CD4-positive, alpha-beta T cell (primary cell): ENCODE results near the gene MPPED1. TPM values are rescaled to one million over a fixed set of nuclear protein-coding genes. Genes with fewer than 3 reads are reported as not detected.

Experiments
- ATAC-seq: fragments of 200-7000 bp; cut with Tn5 transposase; one replicate; pipeline ENCODE4 v1.10.0; 2022; ENCODE audit warnings: mild to moderate bottlenecking; ENCODE audit not compliant: poor library complexity
- CTCF ChIA-PET: fragments of 350-600 bp; sonication (Branson Sonifier 250); formaldehyde crosslinking; loops from one replicate; lab custom pipeline; 2021; ENCODE audit warnings: antibody characterized with exemption, inconsistent platforms; lab: Charles Lee
- POLR2A ChIA-PET: fragments of 350-600 bp; sonication (Branson Sonifier 250); formaldehyde crosslinking; loops from one replicate; lab custom pipeline; 2021; ENCODE audit warnings: antibody characterized with exemption, inconsistent platforms; lab: Charles Lee
- DNase-seq, 14 experiments: peaks; one replicate each; pipeline ENCODE4 v3.0.0-alpha.2; 2013 to 2020; ENCODE audit warnings: mixed read lengths in 2 of 14
- H3K27ac ChIP-seq, 2 donors: one replicate each; pipeline versions ENCODE4 v1.5.1 to v1.7.0; 2013; ENCODE audit warnings: low read length in 2 of 2, low read depth in 1 of 2, mild to moderate bottlenecking in 1 of 2
- H3K27me3 ChIP-seq, 2 experiments: 1 replicate in 1 of 2; 2 replicates in 1 of 2; pipeline versions ENCODE4 v1.6.1 to v1.7.0; 2013; ENCODE audit warnings: low read length in 2 of 2, control low read depth in 1 of 2, mild to moderate bottlenecking in 1 of 2, moderate library complexity in 1 of 2; ENCODE audit not compliant: insufficient read depth in 2 of 2, control insufficient read depth in 1 of 2
- H3K36me3 ChIP-seq: one replicate; pipeline ENCODE4 v1.6.1; 2013; ENCODE audit warnings: low read length, control low read depth; ENCODE audit not compliant: insufficient read depth
- H3K4me1 ChIP-seq: one replicate; pipeline ENCODE4 v1.6.1; 2013; ENCODE audit warnings: low read length, control low read depth; ENCODE audit not compliant: insufficient read depth
- H3K4me3 ChIP-seq: one replicate; pipeline ENCODE4 v1.5.1; 2013; ENCODE audit warnings: mild to moderate bottlenecking, low read length, moderate library complexity
- H3K9me3 ChIP-seq, 2 experiments: 1 replicate in 1 of 2; 2 replicates in 1 of 2; pipeline versions ENCODE4 v1.6.1 to v1.7.0; 2013; ENCODE audit warnings: low read length in 2 of 2, mild to moderate bottlenecking in 2 of 2, control low read depth in 1 of 2, moderate library complexity in 1 of 2; ENCODE audit not compliant: control insufficient read depth in 1 of 2, insufficient read depth in 1 of 2
- H3K27ac Mint-ChIP-seq: one replicate; pipeline ENCODE4 v1.8.0; 2020; ENCODE audit warnings: mixed read lengths
- H3K27me3 Mint-ChIP-seq: one replicate; pipeline ENCODE4 v1.8.0; 2021; ENCODE audit warnings: mixed read lengths
- H3K36me3 Mint-ChIP-seq: one replicate; pipeline ENCODE4 v1.8.0; 2021; ENCODE audit warnings: low read depth, mixed read lengths
- H3K4me1 Mint-ChIP-seq: one replicate; pipeline ENCODE4 v1.8.0; 2021; ENCODE audit warnings: low read depth, mixed read lengths
- H3K4me3 Mint-ChIP-seq: one replicate; pipeline ENCODE4 v1.8.0; 2020; ENCODE audit warnings: mild to moderate bottlenecking, mixed read lengths
- H3K9me3 Mint-ChIP-seq: one replicate; pipeline ENCODE4 v1.8.0; 2020; ENCODE audit warnings: mixed read lengths
- intact Hi-C, 2 experiments: fragments of 100-400 bp; cut with DNase I in 1 of 2; cut with micrococcal nuclease in 1 of 2; formaldehyde crosslinking; loops; one replicate each; pipeline versions ENCODE4 v1.15.1 to v1.9.0; 2023 to 2025; cut with DNase I, micrococcal nuclease
- total RNA-seq, 174 experiments: library from RNA in 2 of 174; stranded (reverse) in 2 of 174; gene quantifications; one replicate each; pipeline ENCODE4 v1.2.3 and lab custom pipeline; 2021 to 2026
- TF ChIP-seq, protein P1 (sequence below): fragments of 200-600 bp; IDR thresholded peaks from one replicate; pipeline ENCODE4 v1.8.0; 2022; ENCODE audit warnings: antibody characterized with exemption, mild to moderate bottlenecking

Gene MPPED1
- total RNA-seq, 2 experiments from 2014 or later = not detected

DNA sequence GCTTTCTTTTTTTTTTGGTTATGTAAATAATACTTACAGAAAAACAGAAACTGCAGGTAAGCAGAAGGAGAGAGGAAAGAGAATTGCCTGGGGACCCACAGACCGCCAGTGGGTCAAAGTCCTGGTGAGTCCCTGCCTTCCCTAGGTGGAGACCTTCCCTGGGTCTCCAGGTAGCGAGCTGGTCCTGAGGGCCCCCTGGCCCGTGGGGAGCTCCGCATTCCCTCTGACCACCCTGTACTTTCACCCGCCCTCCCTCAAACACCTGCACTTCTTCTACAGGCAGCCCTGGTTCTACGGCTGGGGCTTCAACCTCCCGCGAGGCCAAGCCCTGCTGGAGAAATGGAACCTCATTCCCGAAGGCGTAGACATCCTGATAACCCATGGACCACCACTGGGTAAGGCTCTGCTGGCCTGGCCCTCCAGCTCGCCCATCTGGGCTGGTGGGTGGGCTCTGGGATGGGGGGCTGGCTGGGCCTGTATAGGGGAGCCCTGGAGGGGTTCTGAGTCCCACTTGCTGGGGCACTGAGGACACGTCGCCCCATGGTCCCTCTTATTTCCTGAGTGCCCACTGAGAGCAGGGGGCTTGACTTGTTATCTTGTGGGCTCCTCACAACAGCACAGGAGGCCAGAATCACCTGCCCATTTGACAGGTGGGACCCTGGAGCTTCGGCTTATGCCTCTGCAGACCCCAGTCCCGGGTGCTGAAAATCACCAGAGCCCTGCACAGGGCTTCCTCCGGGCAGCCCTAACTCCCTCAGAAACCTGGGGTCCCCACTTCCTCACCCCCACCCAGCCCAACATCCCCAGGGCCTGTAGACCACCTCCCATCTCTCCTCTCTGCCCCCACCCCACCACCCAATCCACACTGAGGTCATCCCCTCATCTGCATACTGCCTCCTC, 86.4 kb downstream of the MPPED1 start:
- H3K36me3 Mint-ChIP-seq = no peaks in the 10 kb centered on the region
- ChIA-PET CTCF (no interaction called here), POLR2A (no interaction called here)
- H3K9me3 ChIP-seq = peaks cover 0 to 15% of the 10 kb centered on the region in 2 experiments
- no peaks in the 10 kb centered on the region for H3K9me3 Mint-ChIP-seq
- H3K4me3 ChIP-seq = no peak overlapping the region
- no peaks in the 10 kb centered on the region for H3K36me3 ChIP-seq
- intact Hi-C loops = no loop called here
- DNase-seq = no peak
- no peak for ATAC-seq
- H3K27ac Mint-ChIP-seq = no peak overlapping the region
- no peaks in the 10 kb centered on the region for H3K4me1 Mint-ChIP-seq
- TF ChIP-seq, protein P1, sequence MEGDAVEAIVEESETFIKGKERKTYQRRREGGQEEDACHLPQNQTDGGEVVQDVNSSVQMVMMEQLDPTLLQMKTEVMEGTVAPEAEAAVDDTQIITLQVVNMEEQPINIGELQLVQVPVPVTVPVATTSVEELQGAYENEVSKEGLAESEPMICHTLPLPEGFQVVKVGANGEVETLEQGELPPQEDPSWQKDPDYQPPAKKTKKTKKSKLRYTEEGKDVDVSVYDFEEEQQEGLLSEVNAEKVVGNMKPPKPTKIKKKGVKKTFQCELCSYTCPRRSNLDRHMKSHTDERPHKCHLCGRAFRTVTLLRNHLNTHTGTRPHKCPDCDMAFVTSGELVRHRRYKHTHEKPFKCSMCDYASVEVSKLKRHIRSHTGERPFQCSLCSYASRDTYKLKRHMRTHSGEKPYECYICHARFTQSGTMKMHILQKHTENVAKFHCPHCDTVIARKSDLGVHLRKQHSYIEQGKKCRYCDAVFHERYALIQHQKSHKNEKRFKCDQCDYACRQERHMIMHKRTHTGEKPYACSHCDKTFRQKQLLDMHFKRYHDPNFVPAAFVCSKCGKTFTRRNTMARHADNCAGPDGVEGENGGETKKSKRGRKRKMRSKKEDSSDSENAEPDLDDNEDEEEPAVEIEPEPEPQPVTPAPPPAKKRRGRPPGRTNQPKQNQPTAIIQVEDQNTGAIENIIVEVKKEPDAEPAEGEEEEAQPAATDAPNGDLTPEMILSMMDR = no peak
- no peak overlapping the region for H3K27ac ChIP-seq
- H3K27me3 Mint-ChIP-seq = no peaks in the 10 kb centered on the region
- H3K27me3 ChIP-seq = no peaks in the 10 kb centered on the region
- no peak overlapping the region for H3K4me3 Mint-ChIP-seq
- no peaks in the 10 kb centered on the region for H3K4me1 ChIP-seq

DNA sequence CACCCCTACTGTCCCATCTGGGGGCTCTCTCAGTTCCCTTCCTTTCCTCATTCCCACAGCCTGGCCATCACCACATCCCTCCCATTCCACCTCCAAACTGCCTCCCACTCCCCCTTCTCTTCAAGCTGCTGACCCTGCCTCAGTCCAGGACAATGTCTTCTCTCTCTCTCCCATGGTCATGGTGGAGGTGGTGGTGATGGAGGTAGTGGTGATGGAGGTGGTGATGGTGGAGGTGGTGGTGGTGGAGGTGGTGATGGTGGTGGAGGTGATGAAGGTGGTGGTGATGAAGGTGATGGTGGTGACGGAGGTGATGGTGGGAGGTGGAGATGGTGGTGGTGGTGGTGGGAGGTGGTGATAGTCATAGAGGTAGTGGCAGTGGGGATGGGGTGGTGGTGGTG, 87.0 kb downstream of the MPPED1 start:
- H3K9me3 ChIP-seq = peaks cover 0 to 15% of the 10 kb centered on the region in 2 experiments
- no peaks in the 10 kb centered on the region for H3K27me3 ChIP-seq
- no peak overlapping the region for H3K27ac ChIP-seq
- no peaks in the 10 kb centered on the region for H3K4me1 ChIP-seq
- DNase-seq = no peak
- H3K9me3 Mint-ChIP-seq = no peaks in the 10 kb centered on the region
- H3K4me3 Mint-ChIP-seq = no peak overlapping the region
- POLR2A ChIA-PET = no interaction called here
- H3K36me3 ChIP-seq = no peaks in the 10 kb centered on the region
- no peaks in the 10 kb centered on the region for H3K36me3 Mint-ChIP-seq
- no peaks in the 10 kb centered on the region for H3K27me3 Mint-ChIP-seq
- TF ChIP-seq, protein P1 = no peak
- no peak for ATAC-seq
- CTCF ChIA-PET = no interaction called here
- no peaks in the 10 kb centered on the region for H3K4me1 Mint-ChIP-seq
- intact Hi-C loops = no loop called here
- H3K27ac Mint-ChIP-seq = no peak overlapping the region
- H3K4me3 ChIP-seq = no peak overlapping the region

DNA sequence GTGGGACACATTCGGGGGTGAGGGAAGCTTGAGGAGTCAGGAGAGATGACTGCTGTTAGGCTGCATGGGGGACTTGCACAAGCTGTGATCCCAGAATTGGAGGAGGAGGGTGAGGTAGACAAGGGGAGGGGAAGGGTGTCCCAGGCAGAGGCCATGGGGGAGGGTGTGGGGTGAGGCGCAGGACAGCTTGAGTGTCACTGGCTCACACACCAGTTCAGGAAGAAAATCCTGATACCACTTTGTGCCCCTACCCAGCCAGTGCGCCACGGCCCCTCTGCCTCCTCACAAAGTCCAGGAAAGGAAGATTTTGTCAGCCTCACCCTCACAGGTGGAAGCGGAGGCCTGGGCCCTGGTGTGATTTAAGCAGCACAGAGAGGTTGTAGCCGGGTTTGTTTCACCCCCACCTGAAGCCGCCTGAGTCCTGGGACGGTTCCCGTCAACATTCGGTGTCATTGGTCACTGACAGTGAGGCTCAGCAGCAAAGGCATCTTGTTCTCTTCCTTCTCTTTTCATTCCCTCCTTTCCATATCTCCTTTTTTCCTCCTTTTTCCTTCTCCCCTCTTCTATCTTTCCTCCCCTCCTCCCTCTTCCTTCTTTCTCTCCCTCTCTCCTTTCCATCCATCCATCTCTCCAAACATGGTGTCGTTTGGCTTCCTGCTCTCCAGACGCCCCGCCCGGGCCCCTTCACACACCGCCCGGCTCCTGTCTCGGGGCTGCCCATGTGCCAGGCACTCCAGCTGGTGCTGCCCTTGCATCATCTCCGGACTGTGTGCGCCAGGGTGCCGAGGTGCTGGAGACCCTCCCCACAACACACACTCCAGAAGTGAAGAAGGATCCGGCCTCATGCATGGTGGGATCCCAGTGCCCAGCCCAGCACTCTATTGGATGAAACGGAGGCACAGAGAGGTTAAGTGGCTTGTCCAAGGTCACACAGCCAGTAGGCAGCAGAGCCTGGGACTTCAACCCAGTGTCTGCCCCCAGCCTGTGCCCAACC, 89.3 kb downstream of the MPPED1 start:
- ChIA-PET CTCF (no interaction called here), POLR2A (no interaction called here)
- no peaks in the 10 kb centered on the region for H3K4me1 Mint-ChIP-seq

More for the DNA sequence above, 89.3 kb downstream of the MPPED1 start:
- intact Hi-C loops = no loop called here
- no peak overlapping the region for H3K27ac ChIP-seq
- no peaks in the 10 kb centered on the region for H3K4me1 ChIP-seq
- peaks cover 0 to 21% of the 10 kb centered on the region in 2 experiments for H3K9me3 ChIP-seq
- no peaks in the 10 kb centered on the region for H3K27me3 Mint-ChIP-seq
- no peak overlapping the region for H3K4me3 Mint-ChIP-seq
- H3K36me3 ChIP-seq = no peaks in the 10 kb centered on the region
- no peak overlapping the region for H3K4me3 ChIP-seq
- H3K36me3 Mint-ChIP-seq = no peaks in the 10 kb centered on the region
- H3K9me3 Mint-ChIP-seq = no peaks in the 10 kb centered on the region
- TF ChIP-seq, protein P1 = no peak
- no peak overlapping the region for H3K27ac Mint-ChIP-seq
- no peak for DNase-seq
- H3K27me3 ChIP-seq = no peaks in the 10 kb centered on the region
- no peak for ATAC-seq
